Measurements from ENCODE around the gene RBM33.

Gene RBM33

DNA sequence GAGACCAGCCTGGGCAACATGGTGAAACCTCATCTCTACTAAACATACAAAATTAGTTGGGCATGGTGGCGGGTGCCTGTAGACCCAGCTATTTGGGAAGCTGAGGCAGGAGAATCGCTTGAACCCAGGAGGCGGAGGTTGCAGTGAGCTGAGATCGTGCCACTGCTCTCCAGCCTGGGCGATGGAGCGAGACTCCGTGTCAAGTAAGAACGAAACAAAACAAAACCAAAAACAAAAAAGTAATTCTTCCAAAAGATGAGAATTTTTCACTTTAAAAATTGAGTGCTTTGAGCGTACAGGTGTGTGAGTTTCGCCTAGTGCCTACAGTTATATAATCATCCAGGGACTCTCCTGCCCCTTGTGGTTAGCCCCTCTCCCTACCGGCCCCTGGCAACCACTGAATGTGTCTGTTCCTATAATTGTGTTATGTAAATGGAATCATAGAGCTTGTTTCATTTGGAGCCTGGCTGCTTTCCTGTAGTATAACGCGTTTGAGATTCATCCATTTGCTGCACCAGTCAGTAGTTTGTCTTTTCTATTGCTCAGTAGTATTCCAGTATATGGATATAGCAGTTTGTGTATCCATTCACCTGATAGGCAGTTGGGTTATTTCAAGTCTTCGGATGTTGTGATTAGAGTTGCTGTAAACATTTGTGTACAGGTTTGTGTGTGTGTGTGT is 80.0 kb downstream of the RBM33 start:
- no peak for DNase-seq (ENCODE audit: low spot score)

DNA sequence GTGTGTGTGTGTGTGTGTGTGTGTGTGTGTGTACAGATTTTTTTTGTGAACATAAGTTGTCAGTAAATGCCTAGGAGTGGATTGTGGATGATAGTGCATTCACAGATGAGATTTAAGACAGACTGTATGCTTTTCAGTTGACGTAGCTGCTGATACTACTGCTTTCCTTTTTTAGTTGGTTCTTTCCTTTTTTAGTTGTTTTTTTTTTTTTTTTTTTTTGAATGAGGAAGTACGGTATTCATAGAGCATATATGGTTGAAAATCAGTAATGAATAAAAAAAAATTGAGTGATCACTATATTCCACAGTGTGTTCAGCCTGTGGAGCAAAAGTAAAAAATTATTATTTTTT is 80.5 kb downstream of the RBM33 start:
- DNase-seq (ENCODE audit: low spot score): no peak

DNA sequence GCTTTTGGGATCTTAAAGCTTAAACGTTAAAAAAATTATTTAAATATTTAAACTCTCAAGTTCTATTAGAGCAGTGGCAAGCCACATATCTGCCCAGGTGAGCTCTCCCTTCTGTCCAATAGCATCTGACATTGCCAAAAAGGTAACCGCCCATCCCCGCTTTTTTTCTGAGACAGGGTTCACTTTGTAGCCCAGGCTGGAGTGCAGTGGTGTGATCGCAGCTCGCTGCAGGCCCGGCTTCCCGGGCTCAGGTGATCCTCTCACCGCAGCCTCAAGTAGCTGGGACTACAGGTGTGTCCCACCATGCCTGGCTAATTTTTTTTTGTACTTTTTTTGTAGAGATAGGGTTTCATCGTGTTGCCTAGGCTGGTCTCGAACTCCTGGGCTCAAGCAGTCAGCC is 83.2 kb downstream of the RBM33 start:
- no peak for DNase-seq (ENCODE audit: low spot score)

DNA sequence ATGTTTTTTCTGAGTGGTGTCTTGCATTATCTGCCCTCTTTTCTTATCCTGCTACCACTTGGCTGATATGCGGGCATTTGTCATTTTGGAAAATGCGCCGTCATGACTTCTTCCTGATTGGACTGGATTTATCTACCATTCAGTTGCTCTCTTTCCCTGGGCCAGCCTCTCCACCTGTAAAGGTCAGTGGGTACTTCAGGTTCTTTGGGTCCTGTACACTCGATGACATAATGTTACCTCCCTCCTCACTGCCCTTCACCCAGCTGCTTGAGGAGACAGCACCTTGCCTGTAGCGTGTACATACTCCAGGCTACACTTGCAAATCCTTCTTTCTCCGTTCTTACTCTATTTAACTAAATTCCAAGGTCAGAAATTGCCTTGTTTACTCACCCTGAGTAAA is 83.7 kb downstream of the RBM33 start:
- DNase-seq (ENCODE audit: low spot score): no peak

DNA sequence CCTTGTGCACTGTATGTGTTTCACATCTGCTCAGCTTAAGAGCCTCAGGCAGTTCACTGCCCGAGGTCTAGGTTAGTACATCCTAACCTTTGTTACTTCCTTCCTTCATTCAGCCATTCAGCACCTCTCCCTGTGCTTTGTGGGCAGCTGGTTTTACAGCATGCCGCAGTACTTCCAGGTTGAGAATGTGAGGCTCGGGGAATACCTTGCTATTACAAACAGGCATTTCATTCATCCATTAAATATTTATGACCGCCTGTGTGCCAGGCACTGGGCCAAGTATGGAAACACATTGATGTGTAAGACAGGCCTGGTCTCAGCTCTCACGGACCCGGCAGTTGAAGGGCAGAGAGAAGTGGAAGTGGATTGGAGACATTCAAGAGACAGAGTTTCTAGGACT is 85.4 kb downstream of the RBM33 start:
- DNase-seq (ENCODE audit: low spot score): no peak

DNA sequence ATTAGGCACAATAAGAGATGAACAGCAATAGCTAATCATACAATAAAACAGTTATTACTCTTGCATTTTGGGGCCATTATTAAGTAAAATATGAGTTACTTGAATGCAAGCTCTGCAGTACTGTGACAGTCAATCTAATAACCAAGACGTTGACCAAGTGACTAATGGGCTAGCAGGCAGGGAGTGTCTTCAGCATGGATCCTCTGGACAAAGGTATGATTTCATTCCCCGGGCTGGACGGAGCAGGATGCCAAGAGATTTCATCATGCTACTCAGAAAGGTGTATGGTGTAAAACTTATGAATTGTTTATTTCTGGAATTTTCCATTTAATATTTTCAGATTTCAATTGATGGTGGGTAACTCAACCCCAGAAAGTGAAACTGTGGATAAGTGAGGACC is 86.9 kb downstream of the RBM33 start:
- no peak for DNase-seq (ENCODE audit: low spot score)

DNA sequence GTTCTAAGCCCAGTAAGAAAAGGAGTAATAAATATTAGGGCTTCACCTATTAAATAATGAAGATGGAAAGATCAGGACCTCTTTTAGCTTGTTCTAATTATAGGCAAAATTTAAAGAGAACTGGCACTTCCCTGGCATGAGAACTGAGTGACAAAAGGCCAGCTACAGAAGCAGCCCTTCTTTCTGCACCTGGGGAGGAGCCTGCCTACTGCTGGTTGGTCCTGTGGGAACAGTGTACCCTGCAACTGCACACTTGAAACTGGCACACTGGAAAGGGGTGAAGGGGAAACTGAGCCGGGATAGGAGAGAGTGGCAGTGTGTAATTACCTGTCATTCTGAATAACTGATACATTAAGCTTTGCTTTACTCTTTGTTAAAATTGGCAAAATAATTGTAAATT is 87.4 kb downstream of the RBM33 start:
- no peak for DNase-seq (ENCODE audit: low spot score)

DNA sequence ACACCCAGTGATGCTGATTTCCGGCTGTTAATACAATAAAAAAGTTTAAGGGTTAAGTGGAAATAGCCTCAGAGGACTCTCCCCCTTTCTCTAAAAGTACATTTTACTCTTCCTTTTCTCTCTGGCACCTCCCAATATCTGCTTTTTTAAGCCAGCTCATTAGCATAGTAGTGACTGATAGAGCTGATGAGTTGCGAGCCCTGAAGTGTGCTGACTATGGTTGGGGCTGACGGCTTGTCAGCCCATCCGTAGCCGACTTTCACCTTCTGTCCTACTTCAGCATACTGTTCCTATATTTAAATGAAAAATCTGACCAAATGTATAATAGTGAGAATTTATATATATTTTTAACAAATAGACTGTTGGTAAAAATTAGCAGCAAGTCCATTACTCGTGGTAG is 87.8 kb downstream of the RBM33 start:
- no peak for DNase-seq (ENCODE audit: low spot score)

DNA sequence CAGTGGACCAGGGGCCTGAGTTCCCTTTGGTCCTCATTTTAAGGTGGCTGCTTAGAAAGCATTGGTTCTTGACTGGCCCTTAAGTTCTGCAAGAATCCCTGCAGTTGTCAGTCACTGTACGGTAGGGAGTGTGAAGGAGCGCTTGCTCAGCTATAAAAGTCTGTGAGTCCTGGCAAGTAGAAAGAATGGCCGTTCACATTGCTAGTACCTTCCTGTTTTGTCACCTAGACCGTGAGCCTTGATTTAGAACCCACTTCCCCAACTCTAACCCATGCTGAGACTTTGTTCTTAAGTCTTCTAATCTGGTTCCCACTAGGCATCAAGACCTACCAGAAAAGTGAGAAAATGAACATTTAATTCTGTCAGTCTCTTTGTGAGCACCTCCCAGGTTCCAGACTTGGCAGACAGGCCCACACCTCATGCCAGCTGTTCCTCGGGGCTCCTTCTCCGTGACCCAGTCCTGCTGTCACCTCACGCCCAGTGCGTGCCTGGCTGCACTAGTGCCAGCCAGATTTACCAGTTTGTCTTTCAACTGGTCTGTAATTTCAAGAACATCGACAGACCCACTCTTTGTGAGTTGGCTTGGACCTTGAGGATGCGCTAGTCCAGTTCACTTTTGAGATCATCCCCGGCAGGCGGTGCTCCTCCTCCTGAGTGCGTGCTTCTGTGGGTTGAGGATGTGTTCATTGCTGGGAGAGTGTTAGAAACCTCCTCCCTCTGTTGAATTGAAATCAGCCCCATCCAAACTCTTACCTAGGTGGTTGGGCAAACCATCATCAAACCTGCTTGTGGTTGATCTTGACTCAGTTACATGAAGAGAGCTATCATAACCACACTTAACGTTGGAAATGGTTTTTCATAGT is 89.4 kb downstream of the RBM33 start:
- DNase-seq (ENCODE audit: low spot score): no peak

DNA sequence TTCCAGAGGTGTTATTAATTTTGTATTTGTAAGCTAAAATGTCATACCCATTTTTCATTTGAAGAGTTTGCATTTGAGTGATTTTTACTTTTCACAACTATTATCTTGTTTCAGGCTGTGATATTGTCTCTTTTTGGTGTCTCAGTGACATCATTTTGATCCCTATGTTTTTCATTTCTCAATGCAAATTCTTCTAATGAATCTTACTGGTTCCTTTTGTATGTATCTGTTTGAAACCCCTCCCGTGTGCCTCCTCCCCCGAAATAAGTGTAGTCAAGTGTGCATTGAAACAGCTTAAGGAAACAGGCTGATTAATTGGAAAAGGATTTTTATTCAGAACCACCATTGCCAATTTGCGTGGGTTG is 90.0 kb downstream of the RBM33 start:
- no peak for DNase-seq (ENCODE audit: low spot score)

DNA sequence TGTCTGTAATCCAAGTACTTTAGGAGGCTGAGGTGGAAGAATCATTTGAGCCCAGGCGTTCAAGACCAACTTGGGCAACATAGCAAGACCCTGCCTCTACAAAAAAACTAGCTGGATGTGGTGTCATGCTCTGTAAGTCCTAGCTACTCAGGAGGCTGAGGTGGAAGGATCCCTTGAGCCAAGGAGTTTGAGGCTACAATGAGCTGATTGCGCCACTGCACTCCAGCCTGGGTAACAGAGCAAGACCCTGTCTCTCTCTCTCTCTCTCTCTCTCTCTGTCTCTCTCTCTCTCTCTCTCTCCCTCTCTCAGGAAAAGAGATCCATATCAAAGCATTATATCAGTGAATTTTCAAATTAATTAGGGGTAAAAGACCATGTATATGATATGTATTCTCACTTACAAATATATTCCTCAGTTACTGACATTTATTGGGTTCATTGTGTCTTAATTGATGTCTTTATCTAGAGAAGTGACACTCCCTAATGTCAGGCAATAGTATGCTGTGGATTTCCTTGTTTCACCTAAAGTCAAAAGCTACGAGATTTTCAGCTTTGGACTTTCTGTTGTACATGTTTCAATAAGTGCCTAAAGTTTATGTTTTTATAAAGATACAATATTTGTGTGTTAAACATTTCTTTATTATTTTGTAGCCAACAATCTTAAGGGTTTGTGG is 91.1 kb downstream of the RBM33 start:
- no peak for DNase-seq (ENCODE audit: low spot score)

DNA sequence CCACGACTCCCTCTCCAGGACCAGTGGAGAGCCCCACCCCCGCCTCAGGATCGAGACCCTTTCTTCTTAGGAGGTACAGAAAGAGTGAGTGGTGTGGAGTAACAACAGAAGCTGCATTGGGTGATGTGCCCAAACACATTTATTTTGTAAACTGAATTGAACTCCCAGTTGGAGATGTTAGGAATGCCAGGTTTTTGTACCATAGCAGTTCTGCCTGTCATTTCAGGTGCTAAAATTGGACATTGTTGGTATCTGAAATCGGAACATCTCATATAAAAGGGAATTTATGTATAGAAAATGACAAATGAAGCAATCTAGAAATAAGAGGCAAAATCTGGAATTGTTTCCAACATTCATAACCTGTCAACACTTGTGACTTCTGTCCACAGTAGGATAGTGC is 93.1 kb downstream of the RBM33 start:
- DNase-seq (ENCODE audit: low spot score): peak; percentile 65

DNA sequence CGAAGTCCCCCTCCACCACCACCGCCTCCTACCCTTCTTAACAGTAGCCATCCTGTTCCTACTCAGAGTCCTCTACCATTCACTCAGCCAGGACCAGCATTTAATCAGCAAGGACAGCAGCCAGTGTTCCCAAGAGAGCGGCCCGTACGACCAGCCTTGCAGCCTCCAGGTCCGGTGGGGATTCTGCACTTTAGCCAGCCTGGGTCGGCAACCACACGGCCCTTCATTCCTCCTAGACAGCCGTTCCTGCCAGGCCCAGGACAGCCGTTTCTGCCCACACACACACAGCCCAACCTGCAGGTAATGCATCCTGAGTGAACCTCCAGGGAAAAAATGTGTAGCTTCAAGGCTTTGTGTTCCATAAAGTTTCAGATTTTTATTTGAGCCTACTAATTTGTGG is 93.6 kb downstream of the RBM33 start:
- no peak for DNase-seq (ENCODE audit: low spot score)

DNA sequence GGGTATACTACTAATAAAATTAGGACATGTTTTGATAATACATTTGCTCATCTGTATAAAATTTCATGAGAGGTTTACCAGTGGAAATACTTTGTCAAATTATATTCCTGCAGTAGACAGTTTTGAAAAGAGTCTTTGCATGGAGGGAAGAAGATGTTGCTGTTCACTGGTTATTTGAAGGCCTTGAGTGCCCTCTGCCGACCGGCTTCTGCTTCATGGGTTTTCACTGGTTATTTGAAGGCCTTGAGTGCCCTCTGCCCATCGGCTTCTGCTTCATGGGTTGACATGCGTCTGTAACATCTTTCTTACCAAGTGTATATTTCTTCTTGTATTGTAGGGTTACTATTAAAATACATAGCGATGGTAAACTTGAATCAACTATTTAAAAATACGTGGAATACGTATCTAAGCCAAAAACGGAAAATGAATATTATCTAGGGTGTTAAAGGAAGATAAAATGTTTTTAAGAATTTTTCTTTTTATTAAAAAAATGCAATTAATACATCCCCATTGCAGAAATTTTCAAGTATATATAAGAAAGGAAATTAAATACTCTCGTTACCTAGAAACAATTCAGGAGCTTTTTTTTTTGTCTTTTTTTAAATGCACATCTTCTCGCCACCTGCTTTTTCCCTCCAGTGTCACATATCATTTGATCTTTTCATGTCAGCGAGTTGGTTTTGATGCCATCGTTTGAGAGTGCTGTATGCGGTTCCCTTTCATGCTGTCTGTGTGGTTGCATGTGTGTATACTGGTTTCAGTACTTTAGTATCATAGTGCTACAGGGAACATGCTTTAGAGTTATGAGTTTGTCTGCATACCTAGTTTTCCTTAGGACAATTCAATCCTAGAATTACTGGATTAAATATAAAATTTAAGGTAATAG is 94.4 kb downstream of the RBM33 start:
- peak; percentile 96 for DNase-seq (ENCODE audit: low spot score)

DNA sequence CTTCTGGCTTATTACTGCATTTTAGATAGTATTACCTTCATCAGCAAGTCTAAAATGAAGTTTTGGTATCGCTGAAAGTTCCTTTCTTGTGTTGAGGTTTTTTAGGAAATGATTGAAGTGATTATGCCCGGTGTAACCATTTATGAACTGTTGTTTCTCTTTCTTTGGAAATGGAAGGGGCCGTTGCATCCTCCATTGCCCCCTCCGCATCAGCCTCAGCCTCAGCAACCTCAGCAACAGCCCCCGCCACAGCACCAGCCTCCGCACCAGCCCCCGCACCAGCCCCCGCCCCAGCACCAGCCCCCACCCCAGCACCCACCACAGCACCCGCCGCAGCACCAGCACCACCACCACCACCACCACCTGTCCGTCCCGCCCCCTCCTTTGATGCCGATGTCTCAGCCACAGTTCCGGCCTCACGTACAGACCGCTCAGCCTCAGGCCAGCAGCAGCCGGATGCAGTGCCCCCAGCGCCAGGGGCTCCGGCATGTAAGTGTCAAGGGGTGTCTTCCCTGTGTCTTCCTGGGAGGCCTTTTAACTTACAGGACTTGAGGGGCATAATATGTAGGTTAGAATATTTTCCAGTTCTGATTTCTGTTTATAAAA is 95.2 kb downstream of the RBM33 start:
- no peak for DNase-seq (ENCODE audit: low spot score)

DNA sequence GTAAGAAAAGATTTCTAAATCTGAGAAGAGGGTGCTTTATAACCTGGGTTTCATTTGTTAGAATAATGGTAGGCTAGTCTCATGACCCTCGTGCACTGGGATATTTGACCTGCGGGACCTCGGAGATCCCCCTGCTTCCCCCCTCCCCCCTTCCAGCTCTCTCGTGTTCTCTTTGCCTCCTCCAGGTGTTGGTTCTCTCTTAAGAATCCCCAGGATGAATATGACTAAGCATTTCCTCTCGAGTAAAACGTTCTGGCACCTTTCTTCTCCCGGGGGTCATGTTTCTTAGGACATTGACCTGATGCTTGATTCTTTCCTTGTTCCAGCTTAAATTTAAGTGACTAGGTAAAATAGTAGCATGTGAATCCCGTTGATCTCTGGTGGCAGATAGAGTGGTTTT is 96.6 kb downstream of the RBM33 start:
- DNase-seq (ENCODE audit: low spot score): no peak

DNA sequence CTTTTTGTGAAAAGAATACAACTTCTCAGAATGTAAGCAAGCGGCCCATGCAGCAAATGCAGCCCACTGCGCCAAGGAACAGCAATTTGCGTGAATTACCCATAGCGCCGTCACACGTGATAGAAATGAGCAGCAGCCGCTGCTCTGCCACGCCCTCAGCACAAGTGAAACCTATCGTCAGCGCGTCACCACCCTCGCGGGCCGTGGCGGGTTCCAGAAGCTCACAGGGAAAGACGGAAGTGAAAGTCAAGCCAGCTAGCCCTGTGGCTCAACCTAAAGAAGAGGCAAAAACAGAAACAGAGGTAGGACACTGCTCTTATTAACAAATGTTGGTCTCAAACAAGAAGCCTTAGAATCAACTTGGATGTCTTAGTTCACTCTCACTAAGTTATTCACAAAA is 97.3 kb downstream of the RBM33 start:
- no peak for DNase-seq (ENCODE audit: low spot score)

DNA sequence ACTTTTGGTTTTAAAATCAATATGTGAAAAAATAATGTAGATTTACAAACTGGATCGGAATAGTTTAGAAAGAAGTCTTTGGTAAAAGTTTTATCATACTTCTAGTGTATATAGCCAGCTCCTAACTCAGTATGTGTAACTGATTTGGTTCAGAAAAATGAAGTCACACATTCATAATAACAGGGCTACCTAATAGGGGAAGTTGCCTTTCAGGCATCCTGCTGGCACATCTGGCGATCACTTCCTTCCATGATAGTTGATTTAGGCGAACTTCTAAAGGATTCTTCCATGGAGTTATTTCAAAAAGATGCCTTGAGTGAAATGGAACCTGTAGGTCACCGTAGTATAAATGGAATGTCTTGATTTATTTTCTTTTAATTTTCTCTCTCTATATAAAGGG is 98.7 kb downstream of the RBM33 start:
- DNase-seq (ENCODE audit: low spot score): no peak

DNA sequence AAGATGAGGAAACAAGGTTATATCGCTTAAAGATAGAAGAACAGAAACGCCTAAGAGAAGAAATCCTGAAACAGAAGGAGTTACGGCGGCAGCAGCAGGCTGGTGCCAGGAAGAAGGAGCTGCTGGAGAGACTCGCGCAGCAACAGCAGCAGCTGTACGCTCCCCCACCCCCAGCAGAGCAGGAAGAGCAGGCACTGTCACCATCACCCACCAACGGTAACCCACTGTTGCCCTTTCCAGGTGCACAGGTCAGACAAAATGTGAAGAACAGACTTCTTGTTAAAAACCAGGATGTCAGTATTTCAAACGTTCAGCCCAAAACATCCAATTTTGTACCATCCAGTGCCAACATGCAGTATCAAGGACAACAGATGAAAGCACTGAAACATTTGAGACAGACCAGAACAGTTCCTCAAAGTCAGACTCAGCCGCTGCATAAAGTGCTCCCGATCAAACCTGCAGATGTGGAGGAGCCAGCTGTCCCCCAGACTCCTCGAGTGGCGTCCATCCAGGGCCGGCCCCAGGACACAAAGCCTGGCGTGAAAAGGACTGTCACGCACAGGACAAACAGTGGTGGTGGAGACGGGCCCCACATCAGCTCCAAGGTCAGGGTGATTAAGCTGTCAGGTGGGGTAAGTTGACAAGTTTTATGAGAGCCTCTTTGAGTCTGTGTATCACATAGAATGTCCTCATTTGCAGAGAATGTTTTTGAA is 100.7 kb downstream of the RBM33 start:
- DNase-seq (ENCODE audit: low spot score): no peak

DNA sequence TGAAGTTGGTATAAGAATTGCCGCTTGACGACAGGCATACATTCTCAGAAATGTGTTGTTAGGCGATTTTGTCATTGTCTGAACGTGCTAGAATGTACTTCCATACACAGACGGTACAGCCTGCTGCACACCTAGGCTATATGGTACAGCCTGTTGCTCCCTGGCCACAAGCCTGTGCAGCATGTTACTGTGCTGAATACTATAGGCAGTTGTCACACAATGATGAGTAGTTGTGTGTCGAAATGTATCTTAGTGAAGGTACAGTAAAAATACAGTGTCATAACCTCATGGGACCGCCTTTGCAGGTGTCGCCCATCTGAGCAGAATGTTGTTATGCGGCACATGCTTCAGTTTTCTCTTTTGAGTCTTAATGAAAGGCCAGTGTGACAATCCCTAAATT is 101.3 kb downstream of the RBM33 start:
- DNase-seq (ENCODE audit: low spot score): no peak

DNA sequence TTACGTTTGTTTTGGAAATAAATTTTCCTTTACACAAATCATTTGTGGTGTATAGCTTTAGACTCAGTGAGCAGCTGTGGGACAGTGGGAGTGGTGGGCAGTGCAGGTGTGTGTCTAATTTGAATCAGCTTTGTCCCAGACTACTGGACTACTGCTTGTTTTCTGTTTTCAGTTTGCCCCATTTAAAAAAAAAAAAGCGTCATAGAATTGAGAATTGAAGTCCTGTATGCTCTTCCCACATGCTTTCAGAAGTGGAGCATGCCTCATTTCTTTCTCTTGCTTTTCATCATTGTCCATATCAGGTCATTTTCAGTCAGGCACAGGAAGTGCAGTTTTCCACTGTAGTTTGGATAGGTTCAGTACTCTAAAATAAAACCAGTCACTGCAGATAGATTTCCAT is 101.7 kb downstream of the RBM33 start:
- no peak for DNase-seq (ENCODE audit: low spot score)

Data from cerebellar cortex (tissue), 1 donor.